SK-N-SH (cell line): ENCODE measurements around the gene SPOCK3. TPM values are rescaled to one million over a fixed set of nuclear protein-coding genes. Genes with fewer than 3 reads are reported as not detected.

Source experiments
- CTCF ChIA-PET: fragments of 300-600, 350-600 bp; formaldehyde crosslinking; extraction: SDS; loops from one replicate; lab custom pipeline; 2021; lab: Yijun Ruan, JAX
- POLR2A ChIA-PET: fragments of 350-600 bp; sonication (Branson Sonifier 250); formaldehyde crosslinking; extraction: SDS; loops from one replicate; lab custom pipeline; 2020; ENCODE audit warnings: antibody characterized with exemption, inconsistent platforms; lab: Yijun Ruan, JAX
- DNase-seq: peaks from one replicate; pipeline ENCODE4 v3.0.0; 2012
- H2AFZ ChIP-seq: fragments of 200-600 bp; sonication (generic); 2 replicates; pipeline ENCODE4 v1.8.1; 2016; ENCODE audit warnings: antibody characterized with exemption, mild to moderate bottlenecking, low read depth
- H3F3A ChIP-seq: fragments of 200-600 bp; sonication (generic); replicated peaks from 2 replicates; pipeline ENCODE3; 2016; ENCODE audit warnings: antibody characterized with exemption, mild to moderate bottlenecking; ENCODE audit not compliant: insufficient read depth
- H3K27ac ChIP-seq, 2 experiments: fragments of 200-500 bp in 1 of 2; fragments of 200-600 bp in 1 of 2; sonication (Bioruptor generic) in 1 of 2; sonication (generic), shearing (Covaris generic) in 1 of 2; 2 replicates each; pipeline versions ENCODE4 v1.5.1 to v1.6.1; 2014 to 2016; ENCODE audit warnings: low read depth in 2 of 2, inconsistent platforms in 1 of 2, low read length in 1 of 2, mild to moderate bottlenecking in 1 of 2, mixed read lengths in 1 of 2
- H3K27me3 ChIP-seq: fragments of 200-600 bp; sonication (generic), shearing (Covaris generic); 2 replicates; pipeline ENCODE4 v1.6.1; 2016; ENCODE audit warnings: mixed run types; ENCODE audit not compliant: insufficient read depth
- H3K36me3 ChIP-seq, 2 experiments: fragments of 200-500 bp in 1 of 2; fragments of 200-600 bp in 1 of 2; sonication (Bioruptor generic) in 1 of 2; sonication (generic) in 1 of 2; replicated peaks in 1 of 2; 2 replicates each; pipeline versions ENCODE3 to v1.5.1; 2014 to 2016; ENCODE audit warnings: low read length in 1 of 2, mild to moderate bottlenecking in 1 of 2; ENCODE audit not compliant: insufficient read depth in 2 of 2, control insufficient read depth in 1 of 2
- H3K4me1 ChIP-seq, 2 experiments: fragments of 200-500 bp in 1 of 2; fragments of 200-600 bp in 1 of 2; sonication (Bioruptor generic) in 1 of 2; sonication (generic), shearing (Covaris generic) in 1 of 2; 2 replicates each; pipeline versions ENCODE4 v1.5.1 to v1.6.1; 2014 to 2016; ENCODE audit warnings: low read depth in 1 of 2, low read length in 1 of 2, mixed run types in 1 of 2; ENCODE audit not compliant: insufficient read depth in 2 of 2, control insufficient read depth in 1 of 2
- H3K4me2 ChIP-seq: fragments of 200-600 bp; sonication (generic), shearing (Covaris generic); 2 replicates; pipeline ENCODE4 v1.6.1; 2017; ENCODE audit warnings: mixed run types
- H3K4me3 ChIP-seq, 2 experiments: fragments of 200-500 bp in 1 of 2; fragments of 200-600 bp in 1 of 2; sonication (Bioruptor generic) in 1 of 2; sonication (generic), shearing (Covaris generic) in 1 of 2; 2 replicates each; pipeline versions ENCODE4 v1.5.1 to v1.8.1; 2014 to 2016; ENCODE audit warnings: low read depth in 2 of 2, inconsistent platforms in 1 of 2, low read length in 1 of 2, mild to moderate bottlenecking in 1 of 2, mixed read lengths in 1 of 2, moderate library complexity in 1 of 2
- H3K79me2 ChIP-seq: fragments of 200-600 bp; sonication (generic); 2 replicates; pipeline ENCODE4 v1.8.1; 2017; ENCODE audit warnings: mild to moderate bottlenecking; ENCODE audit not compliant: insufficient read depth
- H3K9ac ChIP-seq: fragments of 200-600 bp; sonication (generic); 2 replicates; pipeline ENCODE4 v1.6.1; 2017; ENCODE audit warnings: mixed run types
- H3K9me2 ChIP-seq: fragments of 200-600 bp; sonication (generic); 2 replicates; pipeline ENCODE4 v1.6.1; 2017; ENCODE audit warnings: mixed run types
- H3K9me3 ChIP-seq: fragments of 200-600 bp; sonication (generic); 2 replicates; pipeline ENCODE4 v1.6.1; 2017; ENCODE audit warnings: mixed run types, mild to moderate bottlenecking, moderate library complexity
- H4K20me1 ChIP-seq: fragments of 200-600 bp; sonication (generic); 2 replicates; pipeline ENCODE4 v1.6.1; 2017; ENCODE audit warnings: mild to moderate bottlenecking, mixed run types; ENCODE audit not compliant: insufficient read depth
- CTCF ChIP-seq: fragments of 200-600 bp; sonication (generic); IDR thresholded peaks from 2 replicates; pipeline ENCODE4 v1.6.1; 2017; ENCODE audit warnings: antibody characterized with exemption, mild to moderate bottlenecking, moderate library complexity
- EZH2phosphoT487 ChIP-seq: fragments of 200-600 bp; sonication (generic); IDR thresholded peaks from 2 replicates; pipeline ENCODE4 v1.6.1; 2017; ENCODE audit warnings: low read depth, mixed run types, mild to moderate bottlenecking, antibody characterized with exemption, moderate library complexity, borderline replicate concordance
- FOXM1 ChIP-seq: IDR thresholded peaks from 2 replicates; pipeline ENCODE4 v1.4.0; 2012; ENCODE audit warnings: low read depth, mild to moderate bottlenecking
- GABPA ChIP-seq: IDR thresholded peaks from 2 replicates; pipeline ENCODE4 v1.4.0; 2012; ENCODE audit warnings: low read depth, mild to moderate bottlenecking
- GATA2 ChIP-seq: sonication (generic); formaldehyde crosslinking; IDR thresholded peaks from 2 replicates; pipeline ENCODE4 v1.5.0; 2020; ENCODE audit warnings: mild to moderate bottlenecking, missing genetic modification reagents
- IRF3 ChIP-seq: fragments of 150-350 bp; IDR thresholded peaks from 2 replicates; pipeline ENCODE4 v1.6.1; 2016; ENCODE audit warnings: mild to moderate bottlenecking, low read depth, low read length
- JUND ChIP-seq: IDR thresholded peaks from 2 replicates; pipeline ENCODE4 v1.4.0; 2012
- POLR2AphosphoS5 ChIP-seq: IDR thresholded peaks from 2 replicates; pipeline ENCODE4 v1.6.1; 2012; ENCODE audit warnings: low read depth, low read length
- RAD21 ChIP-seq: IDR thresholded peaks from 2 replicates; pipeline ENCODE4 v1.6.1; 2012; ENCODE audit warnings: mild to moderate bottlenecking, low read length
- RCOR1 ChIP-seq: fragments of 150-350 bp; IDR thresholded peaks from 2 replicates; pipeline ENCODE4 v1.6.1; 2017; ENCODE audit warnings: antibody characterized with exemption, low read length
- REST ChIP-seq: IDR thresholded peaks from 2 replicates; pipeline ENCODE4 v1.6.1; 2012; ENCODE audit warnings: mild to moderate bottlenecking, low read depth, low read length, moderate library complexity
- SMC3 ChIP-seq: IDR thresholded peaks from 2 replicates; pipeline ENCODE4 v1.6.1; 2012; ENCODE audit warnings: low read depth, low read length, improper control_type of control experiment
- TCF12 ChIP-seq: IDR thresholded peaks from 2 replicates; pipeline ENCODE4 v1.4.0; 2012
- USF2 ChIP-seq: fragments of 150-350 bp; IDR thresholded peaks from 2 replicates; pipeline ENCODE4 v1.6.1; 2017; ENCODE audit warnings: antibody characterized with exemption, low read length, low read depth, borderline replicate concordance
- WGBS: methylation state at CpG from one replicate; pipeline ENCODE4 v1.1.6; 2017; ENCODE audit warnings: low lambda C conversion rate; 5-methylcytosine and 5-hydroxymethylcytosine counted together
- polyA plus RNA-seq, 3 experiments: library from polyadenylated mRNA; depleted of rRNA; stranded (reverse); fragments of >200 nt; gene quantifications; 2 replicates each; pipeline ENCODE4 v1.2.3, GENCODE V29; 2012

Gene SPOCK3
- polyA plus RNA-seq, 1 of the 3 experiments (the other 2 are of a cell fraction) = not detected

- H3K4me1 ChIP-seq = no peaks in the 10 kb centered on the region
- no peaks in the 10 kb centered on the region for H4K20me1 ChIP-seq
- no peaks in the 10 kb centered on the region for H3K9me3 ChIP-seq
- no peak overlapping the region for H2AFZ ChIP-seq
- POLR2A ChIA-PET = no interaction called here
- H3K4me2 ChIP-seq = no peak overlapping the region
- no peak for TF ChIP-seq CTCF
- no peak for TF ChIP-seq USF2
- no peak for TF ChIP-seq FOXM1
- no peak for TF ChIP-seq TCF12
- no peak for TF ChIP-seq GABPA
- TF ChIP-seq JUND = no peak
- no peak for TF ChIP-seq IRF3
- TF ChIP-seq RCOR1 = no peak
- TF ChIP-seq SMC3 = no peak
- no peak for TF ChIP-seq POLR2AphosphoS5
- TF ChIP-seq RAD21 = no peak
- TF ChIP-seq GATA2 (CRISPR knock-in tag) = no peak
- TF ChIP-seq EZH2phosphoT487 = no peak
- no peak for TF ChIP-seq REST
- H3K27ac ChIP-seq = no peak overlapping the region
- H3K79me2 ChIP-seq = no peaks in the 10 kb centered on the region
- CTCF ChIA-PET = interaction anchor here (1.3 kb wide), 1 partner anchor 252 kb away, joined by 4 read pairs; no protein-coding TSS in a partner anchor
- no peak for DNase-seq
- no peaks in the 10 kb centered on the region for H3K27me3 ChIP-seq
- H3K36me3 ChIP-seq = no peaks in the 10 kb centered on the region
- no peaks in the 10 kb centered on the region for H3K9me2 ChIP-seq
- WGBS = 46% methylated on average over 1 of the region's 1 CpG
- H3K9ac ChIP-seq = no peak overlapping the region
- no peaks in the 10 kb centered on the region for H3F3A ChIP-seq
- no peak overlapping the region for H3K4me3 ChIP-seq
These were observed 40.1 kb upstream of the SPOCK3 start for GRCh38 chr4:167274351-167274750.
